Measurements from ENCODE around the gene UVRAG. TPM values are rescaled to one million over a fixed set of nuclear protein-coding genes. Genes with fewer than 3 reads are reported as not detected.

UVRAG gene
- total and polyA plus RNA-seq, 2 of the 13 experiments (the other 11 are each of a cell fraction or from before 2014, with no cell fraction given), result 9.7 to 17.3 TPM

DNA sequence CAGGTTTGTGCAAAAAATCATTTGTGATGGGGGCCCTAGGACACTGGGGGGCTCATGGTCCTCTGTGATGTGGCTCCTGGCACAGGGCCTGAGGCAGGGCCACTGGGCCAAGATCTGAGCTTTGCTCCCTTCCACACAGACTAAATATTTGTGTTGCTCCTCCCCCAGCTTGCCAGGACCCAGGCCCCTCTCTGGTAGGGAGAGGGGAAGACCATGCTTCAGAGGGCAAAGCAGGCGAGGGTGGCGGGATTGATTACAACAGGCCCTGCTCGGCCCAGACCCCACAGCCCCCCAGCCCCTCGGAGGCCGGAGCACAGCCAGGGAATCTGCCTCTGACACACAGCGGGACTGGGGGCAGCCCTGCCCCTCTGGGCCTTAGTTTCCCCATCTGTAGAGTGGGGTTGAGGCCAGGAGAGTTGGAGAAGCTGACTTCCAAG is 362.3 kb downstream of the UVRAG start (continued):
- TF ChIP-seq KLF15 (CRISPR knock-in tag; IDR thresholded peaks at IDR 0.05; ENCODE audit: borderline replicate concordance) (no peak), REL (CRISPR knock-in tag; conservative IDR thresholded peaks at IDR 0.05) (no peak), FLYWCH1 (CRISPR knock-in tag; IDR thresholded peaks at IDR 0.05) (no peak), CHD4 (IDR thresholded peaks at IDR 0.05; ENCODE audit: borderline replicate concordance, low read length) (no peak), PHF5A (CRISPR knock-in tag; IDR thresholded peaks at IDR 0.05; ENCODE audit: low read depth, unreplicated experiment) (no peak), FOXK2 (IDR thresholded peaks at IDR 0.05) (no peak), ZMYM2 (CRISPR knock-in tag; IDR thresholded peaks at IDR 0.05) (no peak), ZNF709 (CRISPR knock-in tag; IDR thresholded peaks at IDR 0.05) (no peak), EP300 (IDR thresholded peaks at IDR 0.05; ENCODE audit: low read depth in 2 of 2, low read length in 2 of 2) (peak in 1 of 2 experiments; percentile 33; a peak in 1 of 4 replicates), EP300 (CRISPR knock-in tag; IDR thresholded peaks at IDR 0.05; ENCODE audit: borderline replicate concordance) (no peak), MEF2D (CRISPR knock-in tag; IDR thresholded peaks at IDR 0.05) (no peak), ZNF441 (CRISPR knock-in tag; IDR thresholded peaks at IDR 0.05; ENCODE audit: borderline replicate concordance) (no peak), ZNF350 (CRISPR knock-in tag; IDR thresholded peaks at IDR 0.05; ENCODE audit: borderline replicate concordance, low read depth) (no peak), TBL1XR1 (IDR thresholded peaks at IDR 0.05; ENCODE audit: borderline replicate concordance, low read length, partially characterized antibody) (no peak), HOXA7 (CRISPR knock-in tag; IDR thresholded peaks at IDR 0.05) (no peak), ZNF615 (CRISPR knock-in tag; IDR thresholded peaks at IDR 0.05; ENCODE audit: borderline replicate concordance) (no peak), ZNF234 (CRISPR knock-in tag; conservative IDR thresholded peaks at IDR 0.05) (no peak), ZNF674 (CRISPR knock-in tag; IDR thresholded peaks at IDR 0.05; ENCODE audit: low read depth) (no peak), TOPORS (CRISPR knock-in tag; IDR thresholded peaks at IDR 0.05) (no peak), FOXP1 (IDR thresholded peaks at IDR 0.05) (no peak), FOXP1 (CRISPR knock-in tag; IDR thresholded peaks at IDR 0.05) (no peak), ATM (IDR thresholded peaks at IDR 0.05; ENCODE audit: borderline replicate concordance) (no peak)
- TF ChIP-seq, protein P1, sequence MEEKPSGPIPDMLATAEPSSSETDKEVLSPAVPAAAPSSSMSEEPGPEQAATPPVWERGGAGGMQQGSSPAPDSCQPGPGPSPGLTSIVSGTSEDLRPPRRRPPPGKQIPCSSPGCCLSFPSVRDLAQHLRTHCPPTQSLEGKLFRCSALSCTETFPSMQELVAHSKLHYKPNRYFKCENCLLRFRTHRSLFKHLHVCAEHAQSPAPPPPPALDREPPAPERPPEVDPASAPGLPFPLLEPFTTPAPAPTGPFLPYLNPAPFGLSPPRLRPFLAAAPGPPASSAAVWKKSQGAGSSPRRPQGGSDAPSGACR (CRISPR knock-in tag; IDR thresholded peaks at IDR 0.05), result no peak
- TF ChIP-seq, protein P2, sequence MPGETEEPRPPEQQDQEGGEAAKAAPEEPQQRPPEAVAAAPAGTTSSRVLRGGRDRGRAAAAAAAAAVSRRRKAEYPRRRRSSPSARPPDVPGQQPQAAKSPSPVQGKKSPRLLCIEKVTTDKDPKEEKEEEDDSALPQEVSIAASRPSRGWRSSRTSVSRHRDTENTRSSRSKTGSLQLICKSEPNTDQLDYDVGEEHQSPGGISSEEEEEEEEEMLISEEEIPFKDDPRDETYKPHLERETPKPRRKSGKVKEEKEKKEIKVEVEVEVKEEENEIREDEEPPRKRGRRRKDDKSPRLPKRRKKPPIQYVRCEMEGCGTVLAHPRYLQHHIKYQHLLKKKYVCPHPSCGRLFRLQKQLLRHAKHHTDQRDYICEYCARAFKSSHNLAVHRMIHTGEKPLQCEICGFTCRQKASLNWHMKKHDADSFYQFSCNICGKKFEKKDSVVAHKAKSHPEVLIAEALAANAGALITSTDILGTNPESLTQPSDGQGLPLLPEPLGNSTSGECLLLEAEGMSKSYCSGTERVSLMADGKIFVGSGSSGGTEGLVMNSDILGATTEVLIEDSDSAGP (CRISPR knock-in tag; IDR thresholded peaks at IDR 0.05; ENCODE audit: borderline replicate concordance), result peak; percentile 41; the same call in 1 of the 2 replicates
- TF ChIP-seq, protein P3, sequence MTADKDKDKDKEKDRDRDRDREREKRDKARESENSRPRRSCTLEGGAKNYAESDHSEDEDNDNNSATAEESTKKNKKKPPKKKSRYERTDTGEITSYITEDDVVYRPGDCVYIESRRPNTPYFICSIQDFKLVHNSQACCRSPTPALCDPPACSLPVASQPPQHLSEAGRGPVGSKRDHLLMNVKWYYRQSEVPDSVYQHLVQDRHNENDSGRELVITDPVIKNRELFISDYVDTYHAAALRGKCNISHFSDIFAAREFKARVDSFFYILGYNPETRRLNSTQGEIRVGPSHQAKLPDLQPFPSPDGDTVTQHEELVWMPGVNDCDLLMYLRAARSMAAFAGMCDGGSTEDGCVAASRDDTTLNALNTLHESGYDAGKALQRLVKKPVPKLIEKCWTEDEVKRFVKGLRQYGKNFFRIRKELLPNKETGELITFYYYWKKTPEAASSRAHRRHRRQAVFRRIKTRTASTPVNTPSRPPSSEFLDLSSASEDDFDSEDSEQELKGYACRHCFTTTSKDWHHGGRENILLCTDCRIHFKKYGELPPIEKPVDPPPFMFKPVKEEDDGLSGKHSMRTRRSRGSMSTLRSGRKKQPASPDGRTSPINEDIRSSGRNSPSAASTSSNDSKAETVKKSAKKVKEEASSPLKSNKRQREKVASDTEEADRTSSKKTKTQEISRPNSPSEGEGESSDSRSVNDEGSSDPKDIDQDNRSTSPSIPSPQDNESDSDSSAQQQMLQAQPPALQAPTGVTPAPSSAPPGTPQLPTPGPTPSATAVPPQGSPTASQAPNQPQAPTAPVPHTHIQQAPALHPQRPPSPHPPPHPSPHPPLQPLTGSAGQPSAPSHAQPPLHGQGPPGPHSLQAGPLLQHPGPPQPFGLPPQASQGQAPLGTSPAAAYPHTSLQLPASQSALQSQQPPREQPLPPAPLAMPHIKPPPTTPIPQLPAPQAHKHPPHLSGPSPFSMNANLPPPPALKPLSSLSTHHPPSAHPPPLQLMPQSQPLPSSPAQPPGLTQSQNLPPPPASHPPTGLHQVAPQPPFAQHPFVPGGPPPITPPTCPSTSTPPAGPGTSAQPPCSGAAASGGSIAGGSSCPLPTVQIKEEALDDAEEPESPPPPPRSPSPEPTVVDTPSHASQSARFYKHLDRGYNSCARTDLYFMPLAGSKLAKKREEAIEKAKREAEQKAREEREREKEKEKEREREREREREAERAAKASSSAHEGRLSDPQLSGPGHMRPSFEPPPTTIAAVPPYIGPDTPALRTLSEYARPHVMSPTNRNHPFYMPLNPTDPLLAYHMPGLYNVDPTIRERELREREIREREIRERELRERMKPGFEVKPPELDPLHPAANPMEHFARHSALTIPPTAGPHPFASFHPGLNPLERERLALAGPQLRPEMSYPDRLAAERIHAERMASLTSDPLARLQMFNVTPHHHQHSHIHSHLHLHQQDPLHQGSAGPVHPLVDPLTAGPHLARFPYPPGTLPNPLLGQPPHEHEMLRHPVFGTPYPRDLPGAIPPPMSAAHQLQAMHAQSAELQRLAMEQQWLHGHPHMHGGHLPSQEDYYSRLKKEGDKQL (CRISPR knock-in tag; IDR thresholded peaks at IDR 0.05; ENCODE audit: low read depth), result no peak

Data from HepG2 (cell line).